K562 (cell line): Measurements from ENCODE around the gene RSPH9. TPM values are rescaled to one million over a fixed set of nuclear protein-coding genes. Genes with fewer than 3 reads are reported as not detected.

Experiments used
- CUX1 ChIP-seq: fragments of 200-800 bp; sonication (Bioruptor generic); IDR thresholded peaks from 2 replicates; pipeline ENCODE4 v1.6.1; 2016; ENCODE audit warnings: missing genetic modification characterization, missing compliant biosample characterization
- ELF4 ChIP-seq: fragments of 450-650 bp; formaldehyde crosslinking; IDR thresholded peaks from 2 replicates; pipeline ENCODE4 v1.4.0; 2022; ENCODE audit warnings: missing genetic modification characterization
- GABPB2 ChIP-seq: fragments of 250-450 bp; sonication (Bioruptor Pico); conservative IDR thresholded peaks from 2 replicates; pipeline ENCODE4 v1.5.1; 2021; ENCODE audit warnings: mild to moderate bottlenecking
- PRPF4 ChIP-seq: fragments of 200-400 bp; formaldehyde crosslinking; IDR thresholded peaks from one replicate; pipeline ENCODE4 v1.6.1; 2017; ENCODE audit warnings: low read length, low read depth, mild to moderate bottlenecking; ENCODE audit not compliant: insufficient read depth, poor library complexity, severe bottlenecking
- RBM14 ChIP-seq: fragments of 200-400 bp; formaldehyde crosslinking; IDR thresholded peaks from 2 replicates; pipeline ENCODE4 v1.6.1; 2018; ENCODE audit warnings: low read depth, mild to moderate bottlenecking, low read length, moderate library complexity, borderline replicate concordance; ENCODE audit not compliant: insufficient read depth
- SMC3 ChIP-seq: conservative IDR thresholded peaks from 2 replicates; pipeline ENCODE4 v1.6.1; 2011; ENCODE audit warnings: low read depth, low read length, improper control_type of control experiment; ENCODE audit not compliant: insufficient read depth
- polyA plus RNA-seq, 8 experiments: library from polyadenylated mRNA; depleted of rRNA in 4 of 8; stranded (reverse) in 5 of 8; unstranded in 3 of 8; fragments of >200 nt; fragmentation: Nextera tagmentation in 2 of 8; fragmentation: Illumina TruSeq in 1 of 8; extraction: Ambion mirVana in 2 of 8; extraction: Trizol in 1 of 8; gene quantifications; 2 replicates each; pipeline versions ENCODE4 v1.2.1 to v1.2.3, GENCODE V29; 2011 to 2014; ENCODE audit warnings: inconsistent platforms in 1 of 8, missing spikeins in 1 of 8
- total RNA-seq, 7 experiments: library from RNA; depleted of rRNA in 6 of 7; stranded (reverse); fragments of >200 nt in 6 of 7; fragmentation: Illumina TruSeq in 2 of 7; extraction: Trizol in 2 of 7; gene quantifications; 2 replicates each; pipeline versions ENCODE4 v1.2.1 to v1.2.3, GENCODE V29; 2011 to 2021; ENCODE audit warnings: low replicate concordance in 1 of 7

RSPH9 gene
- total and polyA plus RNA-seq, 9 of the 15 experiments (the other 6 are each of a cell fraction or from before 2014, with no cell fraction given) = 0.05 to 0.60 (median 0.39) TPM; not detected in 6

- TF ChIP-seq CUX1 (CRISPR knock-in tag) (no peak), ELF4 (CRISPR knock-in tag) (no peak), GABPB2 (CRISPR knock-in tag) (no peak), SMC3 (no peak), PRPF4 (no peak), RBM14 (no peak)
Measured at GRCh38 chr6:43681303-43681702, 36.5 kb downstream of the RSPH9 start (continued).
